NB4 (cell line): ENCODE measurements around the gene ZNF444.

Experiments
- CTCF ChIP-seq: IDR thresholded peaks from one replicate; pipeline ENCODE4 v1.5.1; 2012; ENCODE audit warnings: low read depth, low read length
- MYC ChIP-seq: IDR thresholded peaks from 2 replicates; pipeline ENCODE4 v1.6.1; 2011; ENCODE audit warnings: low read depth, low read length
- POLR2A ChIP-seq: IDR thresholded peaks from 2 replicates; pipeline ENCODE4 v1.6.1; 2011; ENCODE audit warnings: mild to moderate bottlenecking; ENCODE audit not compliant: insufficient read length; ENCODE audit errors: extremely low read depth
- TF ChIP-seq, protein P1 (sequence below): IDR thresholded peaks from 2 replicates; pipeline ENCODE4 v1.6.1; 2011; ENCODE audit warnings: low read depth, low read length

DNA sequence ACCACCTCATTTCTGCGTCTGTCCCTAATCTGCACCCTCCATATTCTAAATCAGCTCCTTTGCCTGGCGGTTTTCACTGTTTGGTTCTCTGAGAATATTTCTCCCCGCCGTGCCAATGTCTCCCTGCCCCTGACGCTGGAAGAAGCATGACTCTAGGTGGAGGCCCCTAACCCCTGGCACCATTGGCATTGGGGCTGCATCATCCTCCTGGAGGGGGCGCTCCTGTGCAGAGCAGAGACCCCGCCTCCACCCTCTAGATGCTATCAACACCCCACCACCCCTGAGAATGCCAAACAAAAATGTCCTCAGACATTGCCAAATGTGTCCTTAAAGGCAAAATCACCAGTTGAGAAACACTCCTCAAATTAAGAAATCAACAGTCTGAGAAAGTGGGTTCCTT lies 50.0 kb downstream of the ZNF444 start:
- TF ChIP-seq MYC (no peak), CTCF (no peak), POLR2A (no peak)
- TF ChIP-seq, protein P1, sequence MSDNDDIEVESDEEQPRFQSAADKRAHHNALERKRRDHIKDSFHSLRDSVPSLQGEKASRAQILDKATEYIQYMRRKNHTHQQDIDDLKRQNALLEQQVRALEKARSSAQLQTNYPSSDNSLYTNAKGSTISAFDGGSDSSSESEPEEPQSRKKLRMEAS, result no peak
